Stimulated activated CD8-positive, alpha-beta memory T cell treated with anti-CD3 and anti-CD28 coated beads, Interleukin-7, amount 100 ng/mL, for 48 hours (primary cell): ENCODE measurements around the gene SLC2A13.

Source experiments
- DNase-seq, 2 donors: peaks; one replicate each; pipeline ENCODE4 v3.0.0-alpha.2; 2020; ENCODE audit warnings: low read depth in 1 of 2; ENCODE audit errors: extremely low read depth in 1 of 2

SLC2A13 gene

DNA sequence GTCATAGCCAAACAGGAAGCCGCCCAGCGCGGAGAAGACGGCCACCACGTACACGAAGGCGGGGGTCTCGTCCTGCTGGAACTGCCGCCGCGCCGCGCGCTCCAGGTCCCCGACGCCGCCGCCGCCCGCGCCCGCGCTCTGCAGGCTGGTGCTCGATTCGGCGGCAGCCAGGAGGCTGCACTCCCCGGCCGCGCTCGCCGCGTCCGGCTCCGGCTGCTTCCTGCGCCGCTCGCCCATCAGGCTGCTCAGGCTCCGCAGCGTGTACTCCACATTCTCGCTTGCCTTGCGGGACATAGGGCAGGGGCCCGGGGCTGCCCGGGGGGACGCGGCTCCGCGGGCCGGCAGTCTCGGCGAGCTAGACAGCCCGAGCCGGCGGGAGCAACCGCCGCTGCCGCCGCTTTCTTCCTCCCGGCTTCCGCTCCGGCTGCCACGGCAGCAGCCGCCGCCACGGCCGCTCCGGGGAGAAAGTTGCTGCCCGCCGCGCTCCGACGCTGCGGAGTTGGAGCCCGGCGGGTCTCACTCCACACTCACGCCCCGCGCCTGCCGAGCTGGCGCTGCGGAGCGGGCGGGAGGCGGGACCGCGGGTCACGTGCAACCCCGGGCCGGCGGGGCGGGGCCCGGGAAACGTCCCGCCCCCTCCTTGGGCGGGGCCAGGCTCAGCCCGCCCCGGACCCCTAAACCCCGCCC lies at the start of gene SLC2A13:
SLC2A13 (minus strand) TSS at position 567 of the 687 bp plus-strand sequence; CDS start at position 294, 273 bp downstream.
- DNase-seq, result peak; percentile 33 to 44

DNA sequence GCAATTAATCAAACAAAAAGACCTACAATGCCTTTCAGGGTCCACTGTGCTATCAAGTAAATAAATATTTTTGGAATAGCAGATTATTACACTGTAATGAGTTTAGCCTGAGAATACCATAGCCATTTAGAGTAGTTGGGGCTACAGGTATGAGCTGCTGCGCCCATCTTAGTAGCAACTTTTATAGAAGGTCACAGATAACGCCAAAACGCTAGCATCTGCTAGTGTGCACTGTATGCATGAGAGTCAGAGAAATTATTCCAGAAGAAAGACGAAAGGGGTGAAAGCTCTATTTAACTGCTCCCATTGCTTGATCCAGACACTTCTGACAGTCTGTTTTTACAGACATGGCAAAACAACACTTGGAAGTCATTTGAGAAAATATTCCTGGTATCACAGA lies 48.5 kb upstream of the SLC2A13 start:
- no peak for DNase-seq

GRCh38 chr12:40153432-40153831 lies 47.6 kb upstream of the SLC2A13 start:
- no peak for DNase-seq

DNA sequence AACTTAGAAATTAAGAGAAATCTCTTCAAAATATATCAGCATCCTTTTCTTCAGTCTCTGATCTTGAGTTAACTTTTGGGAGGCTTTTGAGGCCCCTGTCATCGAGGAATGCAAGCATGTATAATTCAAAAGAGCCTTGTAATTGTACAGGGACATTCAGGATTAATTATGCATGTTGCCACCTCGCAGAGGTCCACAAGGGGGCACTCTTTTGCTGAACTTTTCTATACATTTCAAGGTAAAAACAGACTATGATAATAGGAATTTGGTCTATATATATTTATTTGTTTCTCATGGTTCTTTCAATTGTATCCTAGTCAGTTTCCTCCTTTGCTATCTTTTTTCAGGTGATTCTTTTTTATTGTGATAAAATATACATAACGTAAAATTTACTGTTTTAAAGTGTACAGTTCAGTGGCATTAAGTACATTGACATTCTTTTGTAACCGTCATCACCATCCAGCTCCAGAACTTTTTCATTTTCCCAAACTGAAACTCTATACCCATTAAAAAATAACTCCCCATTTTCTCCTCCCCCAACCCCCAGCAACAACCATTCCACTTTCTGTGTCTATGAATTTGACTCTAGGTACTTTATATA lies 47.0 kb upstream of the SLC2A13 start:
- DNase-seq, result peak in 1 of 2 donors; percentile 20

GRCh38 chr12:40149673-40150260 lies 43.9 kb upstream of the SLC2A13 start:
- DNase-seq, result no peak

GRCh38 chr12:40146800-40147797 lies 41.2 kb upstream of the SLC2A13 start:
- no peak for DNase-seq

GRCh38 chr12:40145896-40146295 lies 40.0 kb upstream of the SLC2A13 start:
- DNase-seq, result no peak

- DNase-seq, result no peak
Measured at GRCh38 chr12:40144023-40144422, 38.1 kb upstream of the SLC2A13 start.

- DNase-seq, result no peak
Measured at GRCh38 chr12:40142001-40142744, 36.3 kb upstream of the SLC2A13 start.

DNA sequence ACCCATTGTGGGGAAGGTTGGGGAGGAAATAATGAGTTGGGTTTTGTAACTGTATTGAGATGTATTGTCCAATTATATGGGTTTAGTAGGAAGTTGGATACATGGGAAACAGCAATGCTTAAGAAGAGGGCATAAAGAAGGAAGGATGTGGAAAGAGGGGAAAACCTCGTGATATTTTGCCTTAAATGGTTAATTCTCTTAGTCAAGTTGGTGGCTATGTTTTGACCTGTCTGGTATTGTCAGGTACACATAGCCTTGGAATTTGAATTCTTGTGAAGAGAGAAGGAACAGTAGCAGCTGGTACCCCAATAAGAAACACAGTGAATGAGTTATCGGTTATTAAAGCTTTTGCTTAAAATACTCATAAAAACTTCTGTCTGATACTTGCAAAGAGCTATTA lies 32.6 kb upstream of the SLC2A13 start:
- no peak for DNase-seq

- DNase-seq, result no peak
Measured at GRCh38 chr12:40137252-40137651, 31.4 kb upstream of the SLC2A13 start.

DNA sequence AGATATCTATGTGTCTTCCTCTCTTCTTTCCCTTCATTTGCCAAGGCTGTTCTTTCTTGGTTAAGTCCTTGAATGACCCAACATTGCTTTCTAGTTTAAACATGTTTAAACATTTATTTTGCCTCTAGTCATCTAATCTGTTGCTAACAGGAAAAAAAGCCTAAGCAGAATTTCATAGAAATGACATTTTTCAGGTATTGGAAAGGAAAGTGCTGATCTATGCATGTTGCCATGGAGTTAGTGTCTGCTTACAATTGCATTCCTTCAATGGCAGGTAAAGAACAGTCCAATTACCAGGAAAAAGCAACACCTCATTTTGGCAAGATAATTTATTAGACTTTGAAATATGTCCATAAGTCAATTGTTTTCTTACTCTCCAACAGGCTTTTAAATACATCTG lies 21.5 kb upstream of the SLC2A13 start:
- no peak for DNase-seq

DNA sequence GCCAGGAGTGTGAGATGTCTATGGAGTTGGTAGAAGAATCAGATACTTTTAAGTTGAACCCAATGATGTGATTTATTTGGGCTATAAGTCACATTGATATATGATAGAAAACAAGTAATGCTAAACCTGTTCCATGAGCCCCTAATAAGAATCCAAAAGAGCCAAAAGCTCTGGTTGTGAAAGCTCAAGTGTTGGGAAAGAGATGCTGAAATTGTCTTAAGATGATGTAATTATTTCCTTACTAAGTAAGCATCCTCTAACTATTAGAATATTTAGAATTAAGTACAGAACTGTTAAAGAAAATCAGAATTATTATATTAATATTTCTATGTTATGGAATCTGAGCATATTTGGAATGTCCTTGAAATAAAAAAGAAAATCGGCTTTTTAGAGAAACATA lies 17.6 kb upstream of the SLC2A13 start:
- DNase-seq, result no peak

DNA sequence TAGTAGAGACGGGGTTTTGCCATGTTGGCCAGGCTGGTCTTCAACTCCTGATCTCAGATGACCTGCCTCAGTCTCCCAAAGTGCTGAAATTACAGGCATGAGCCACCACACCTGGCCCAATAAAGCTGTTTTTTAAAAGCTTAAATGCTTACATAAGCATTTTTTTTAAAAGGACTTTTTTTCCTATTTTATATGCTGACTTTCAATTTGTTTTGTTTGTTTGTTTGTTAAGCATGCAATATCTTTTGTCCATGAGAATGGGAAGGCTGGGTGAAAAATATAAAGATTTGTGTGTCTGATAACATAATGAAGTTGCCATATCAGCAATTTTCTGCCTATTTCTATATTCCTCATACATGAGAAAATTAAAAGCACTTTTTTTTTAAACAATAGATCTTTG lies 17.0 kb upstream of the SLC2A13 start:
- no peak for DNase-seq

GRCh38 chr12:40117818-40118217 lies 11.9 kb upstream of the SLC2A13 start:
- no peak for DNase-seq

DNA sequence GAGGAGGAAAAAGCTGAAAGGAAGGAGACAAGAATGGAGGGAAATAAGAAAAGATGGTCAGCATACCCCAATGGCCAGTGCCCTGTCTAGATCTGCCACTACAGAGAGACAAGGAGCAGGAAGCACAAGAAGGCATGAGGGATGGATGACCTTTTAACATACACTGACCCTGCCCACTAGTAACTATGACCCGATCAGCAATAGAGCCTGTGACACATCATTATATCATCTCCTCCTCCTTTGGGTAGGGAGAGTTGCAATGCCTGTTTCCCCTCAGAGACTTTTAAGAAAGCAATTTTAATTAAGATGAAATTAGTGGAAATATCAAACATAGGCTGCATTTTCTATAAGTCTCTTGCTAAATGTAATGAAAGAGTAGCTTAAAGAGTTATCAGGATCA lies 4.7 kb upstream of the SLC2A13 start:
- no peak for DNase-seq

- no peak for DNase-seq
Measured at GRCh38 chr12:40107803-40108620, 2.1 kb upstream of the SLC2A13 start.

DNA sequence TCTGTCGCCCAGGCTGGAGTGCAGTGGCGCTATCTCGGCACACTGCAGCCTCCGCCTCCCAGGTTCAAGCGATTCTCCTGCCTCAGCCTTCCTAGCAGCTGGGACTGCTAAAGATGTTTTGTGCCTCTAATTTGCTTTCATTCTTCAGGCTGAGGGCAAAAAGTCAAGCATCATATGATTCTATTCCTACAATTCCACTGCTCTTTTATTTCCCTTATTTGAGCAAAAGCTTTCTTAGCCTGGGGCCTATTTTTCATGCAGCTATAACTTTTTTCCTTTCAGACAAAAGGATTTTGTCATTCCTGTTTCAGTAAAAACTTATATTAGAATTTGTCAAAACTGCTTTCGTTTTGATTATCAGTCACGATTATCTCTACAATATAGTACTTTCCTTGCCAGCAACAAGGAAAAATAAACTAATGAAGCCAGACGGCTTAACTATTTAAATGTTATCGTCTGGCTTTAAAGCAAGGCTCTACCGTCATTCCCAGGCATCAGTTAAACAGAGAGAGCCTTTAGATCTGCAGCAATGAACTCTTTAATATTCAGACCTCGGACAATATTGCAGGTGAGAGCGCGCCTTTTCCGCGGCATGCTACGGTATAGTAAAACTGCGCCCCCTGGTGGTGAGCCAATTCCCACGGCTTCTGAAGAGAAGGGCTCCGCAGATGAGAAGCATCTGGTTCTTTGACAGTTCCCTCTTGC lies 1.4 kb upstream of the SLC2A13 start:
- peak; percentile 60 to 78 for DNase-seq

GRCh38 chr12:40106655-40107054 lies 774 bp upstream of the SLC2A13 start:
- no peak for DNase-seq
